ENCODE results near the gene SIM2. TPM values are rescaled to one million over a fixed set of nuclear protein-coding genes. Genes with fewer than 3 reads are reported as not detected.

Gene SIM2
- total RNA-seq, 1 donor from 2014 or later: not detected

DNA sequence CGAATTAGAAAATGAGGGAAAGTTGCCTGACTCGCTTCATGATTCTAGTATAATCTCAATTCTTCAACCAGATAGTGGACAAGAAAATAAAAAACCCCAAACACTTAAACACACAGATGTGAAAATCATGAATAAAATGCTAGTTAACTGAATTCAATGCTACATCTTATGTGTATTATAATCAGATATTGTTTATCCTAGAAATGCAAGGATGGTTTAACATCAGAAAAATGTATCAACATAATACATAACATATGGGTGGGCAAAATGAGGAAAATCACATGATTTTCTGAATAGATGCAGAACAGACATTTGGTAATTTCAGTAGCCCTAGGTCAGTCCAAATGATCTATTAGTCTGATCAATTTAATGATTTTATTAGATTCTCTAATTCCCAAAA, 97.2 kb downstream of the SIM2 start:
- no peak for DNase-seq
- intact Hi-C loops (cut with micrococcal nuclease): no loop called here
- peaks cover 38% of the 10 kb centered on the region for H3K9me3 ChIP-seq (replicated peaks)
- peaks cover 10% of the 10 kb centered on the region for H3K4me1 ChIP-seq
- no peak overlapping the region for H3K4me3 ChIP-seq
- TF ChIP-seq, protein P1, sequence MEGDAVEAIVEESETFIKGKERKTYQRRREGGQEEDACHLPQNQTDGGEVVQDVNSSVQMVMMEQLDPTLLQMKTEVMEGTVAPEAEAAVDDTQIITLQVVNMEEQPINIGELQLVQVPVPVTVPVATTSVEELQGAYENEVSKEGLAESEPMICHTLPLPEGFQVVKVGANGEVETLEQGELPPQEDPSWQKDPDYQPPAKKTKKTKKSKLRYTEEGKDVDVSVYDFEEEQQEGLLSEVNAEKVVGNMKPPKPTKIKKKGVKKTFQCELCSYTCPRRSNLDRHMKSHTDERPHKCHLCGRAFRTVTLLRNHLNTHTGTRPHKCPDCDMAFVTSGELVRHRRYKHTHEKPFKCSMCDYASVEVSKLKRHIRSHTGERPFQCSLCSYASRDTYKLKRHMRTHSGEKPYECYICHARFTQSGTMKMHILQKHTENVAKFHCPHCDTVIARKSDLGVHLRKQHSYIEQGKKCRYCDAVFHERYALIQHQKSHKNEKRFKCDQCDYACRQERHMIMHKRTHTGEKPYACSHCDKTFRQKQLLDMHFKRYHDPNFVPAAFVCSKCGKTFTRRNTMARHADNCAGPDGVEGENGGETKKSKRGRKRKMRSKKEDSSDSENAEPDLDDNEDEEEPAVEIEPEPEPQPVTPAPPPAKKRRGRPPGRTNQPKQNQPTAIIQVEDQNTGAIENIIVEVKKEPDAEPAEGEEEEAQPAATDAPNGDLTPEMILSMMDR (IDR thresholded peaks at IDR 0.05; ENCODE audit: borderline replicate concordance): no peak
- H3K27me3 ChIP-seq (ENCODE audit: low read depth): no peaks in the 10 kb centered on the region
- H3K36me3 ChIP-seq: no peaks in the 10 kb centered on the region
- no peak overlapping the region for H3K27ac ChIP-seq (replicated peaks)

DNA sequence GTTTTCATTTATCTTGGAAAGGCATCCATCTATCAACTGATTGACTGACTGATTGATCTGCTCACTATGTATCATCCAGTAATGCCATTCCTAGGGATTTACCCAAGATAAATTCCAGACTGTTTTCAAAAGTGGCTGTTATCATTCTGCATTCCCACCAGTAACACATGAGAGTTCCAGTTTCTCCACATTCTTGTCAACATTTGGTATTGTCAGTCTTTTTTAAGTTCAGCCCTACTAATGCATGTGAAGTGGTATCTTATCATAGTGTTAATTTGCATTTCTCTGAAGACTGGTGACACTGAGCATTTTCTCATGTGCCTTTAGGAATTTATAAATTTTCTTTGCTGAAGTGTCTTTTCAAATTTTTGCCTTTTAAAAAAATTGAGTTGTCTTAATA, 99.6 kb downstream of the SIM2 start:
- peaks cover 38% of the 10 kb centered on the region for H3K9me3 ChIP-seq (replicated peaks)
- no peak for DNase-seq
- no peak overlapping the region for H3K27ac ChIP-seq (replicated peaks)
- TF ChIP-seq, protein P1 (IDR thresholded peaks at IDR 0.05; ENCODE audit: borderline replicate concordance): no peak
- no peaks in the 10 kb centered on the region for H3K36me3 ChIP-seq
- no peaks in the 10 kb centered on the region for H3K27me3 ChIP-seq (ENCODE audit: low read depth)
- intact Hi-C loops (cut with micrococcal nuclease): no loop called here
- no peak overlapping the region for H3K4me3 ChIP-seq
- no peaks in the 10 kb centered on the region for H3K4me1 ChIP-seq

Other genes with a start within 250 kb of the SIM2 start
- gene CLDN14, start 219.0 kb upstream of the SIM2 start, total RNA-seq: not detected

Data from left ventricle myocardium inferior (tissue), 1 donor.